ENCODE measurements around the gene SDC4. TPM values are rescaled to one million over a fixed set of nuclear protein-coding genes. Genes with fewer than 3 reads are reported as not detected.

The SDC4 gene
- total RNA-seq, 6 donors from 2014 or later = 178 to 568 (median 291) TPM

DNA sequence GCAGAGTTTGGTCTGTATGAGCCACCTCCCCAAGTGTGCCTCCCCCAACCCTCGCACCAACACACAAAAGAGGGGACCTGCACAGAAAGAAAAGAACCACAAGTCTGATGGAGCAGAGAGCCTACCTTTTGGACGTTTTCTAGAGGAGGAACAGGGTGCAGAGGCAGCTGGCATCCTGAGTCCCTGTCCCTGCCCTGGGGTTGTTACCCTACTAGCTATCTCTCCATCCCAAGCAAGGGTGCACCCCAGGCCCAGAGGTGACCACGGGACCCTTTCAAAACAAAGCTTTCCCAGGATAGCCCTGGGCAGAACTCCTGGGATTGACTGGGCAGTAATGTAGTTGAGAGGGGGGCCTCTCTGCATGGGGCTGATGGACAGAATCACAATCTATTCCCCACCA lies 30.4 kb downstream of the SDC4 start:
- Histone ChIP-seq H3K4me1 (peaks cover 0 to 10% (median 5%) of the 10 kb centered on the region in 4 donors), H3K36me3 (no peaks in the 10 kb centered on the region), H3K27ac (no peak overlapping the region), H3K9me3 (no peaks in the 10 kb centered on the region), H3K4me3 (no peak overlapping the region), H3K27me3 (peaks cover 0 to 8% (median 4%) of the 10 kb centered on the region in 4 donors)
- TF ChIP-seq, protein P1, sequence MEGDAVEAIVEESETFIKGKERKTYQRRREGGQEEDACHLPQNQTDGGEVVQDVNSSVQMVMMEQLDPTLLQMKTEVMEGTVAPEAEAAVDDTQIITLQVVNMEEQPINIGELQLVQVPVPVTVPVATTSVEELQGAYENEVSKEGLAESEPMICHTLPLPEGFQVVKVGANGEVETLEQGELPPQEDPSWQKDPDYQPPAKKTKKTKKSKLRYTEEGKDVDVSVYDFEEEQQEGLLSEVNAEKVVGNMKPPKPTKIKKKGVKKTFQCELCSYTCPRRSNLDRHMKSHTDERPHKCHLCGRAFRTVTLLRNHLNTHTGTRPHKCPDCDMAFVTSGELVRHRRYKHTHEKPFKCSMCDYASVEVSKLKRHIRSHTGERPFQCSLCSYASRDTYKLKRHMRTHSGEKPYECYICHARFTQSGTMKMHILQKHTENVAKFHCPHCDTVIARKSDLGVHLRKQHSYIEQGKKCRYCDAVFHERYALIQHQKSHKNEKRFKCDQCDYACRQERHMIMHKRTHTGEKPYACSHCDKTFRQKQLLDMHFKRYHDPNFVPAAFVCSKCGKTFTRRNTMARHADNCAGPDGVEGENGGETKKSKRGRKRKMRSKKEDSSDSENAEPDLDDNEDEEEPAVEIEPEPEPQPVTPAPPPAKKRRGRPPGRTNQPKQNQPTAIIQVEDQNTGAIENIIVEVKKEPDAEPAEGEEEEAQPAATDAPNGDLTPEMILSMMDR (IDR thresholded peaks at IDR 0.05) = no peak
- TF ChIP-seq POLR2AphosphoS5 (IDR thresholded peaks at IDR 0.05) (no peak), POLR2A (IDR thresholded peaks at IDR 0.05) (no peak), EP300 (IDR thresholded peaks at IDR 0.05) (no peak)
- WGBS, 2 donors = 75 to 78% methylated on average over 3 of the region's 3 CpGs
- ATAC-seq (ENCODE audit: low FRiP score in 2 of 2) (no peak), DNase-seq (no peak)

- Histone ChIP-seq H3K27ac (no peak overlapping the region), H3K9me3 (no peaks in the 10 kb centered on the region), H3K4me1 (peaks cover 0 to 15% (median 9%) of the 10 kb centered on the region in 4 donors), H3K4me3 (no peak overlapping the region), H3K27me3 (peaks cover 0 to 10% (median 4%) of the 10 kb centered on the region in 4 donors), H3K36me3 (no peaks in the 10 kb centered on the region)
- no peak for ATAC-seq (ENCODE audit: low FRiP score in 2 of 2)
- DNase-seq = peak in 1 of 2 donors; percentile 81
- 29 to 33% methylated on average over 15 to 64 of the region's 71 CpGs for WGBS, 2 donors
- TF ChIP-seq, protein P1 (IDR thresholded peaks at IDR 0.05) = no peak
- TF ChIP-seq POLR2A (IDR thresholded peaks at IDR 0.05) (no peak), POLR2AphosphoS5 (IDR thresholded peaks at IDR 0.05) (no peak), EP300 (IDR thresholded peaks at IDR 0.05) (no peak)
These were observed 31.8 kb downstream of the SDC4 start for GRCh38 chr20:45316150-45317080.

- Histone ChIP-seq H3K27ac (no peak overlapping the region), H3K27me3 (peaks cover 0 to 10% (median 4%) of the 10 kb centered on the region in 4 donors)
- 89 to 100% methylated on average over 4 of the region's 4 CpGs for WGBS, 2 donors
These were observed 32.6 kb downstream of the SDC4 start for GRCh38 chr20:45315672-45316071.

GRCh38 chr20:45313943-45314342 lies 34.3 kb downstream of the SDC4 start:
- Histone ChIP-seq H3K27me3 (peaks cover 0 to 10% (median 4%) of the 10 kb centered on the region in 4 donors), H3K9me3 (no peaks in the 10 kb centered on the region), H3K4me1 (peaks cover 0 to 9% (median 6%) of the 10 kb centered on the region in 4 donors), H3K4me3 (no peak overlapping the region), H3K27ac (no peak overlapping the region), H3K36me3 (no peaks in the 10 kb centered on the region)
- ATAC-seq (ENCODE audit: low FRiP score in 2 of 2) (no peak), DNase-seq (no peak)
- 82 to 95% methylated on average over 10 to 11 of the region's 11 CpGs for WGBS, 2 donors
- TF ChIP-seq POLR2AphosphoS5 (IDR thresholded peaks at IDR 0.05) = no peak
- TF ChIP-seq POLR2A (IDR thresholded peaks at IDR 0.05) = no peak
- TF ChIP-seq EP300 (IDR thresholded peaks at IDR 0.05) = no peak
- TF ChIP-seq, protein P1 (IDR thresholded peaks at IDR 0.05) = no peak

More at GRCh38 chr20:45315672-45316071, 32.6 kb downstream of the SDC4 start:
- ATAC-seq (ENCODE audit: low FRiP score in 2 of 2) = no peak
- H3K4me1 ChIP-seq = peaks cover 0 to 15% (median 11%) of the 10 kb centered on the region in 4 donors
- no peak for DNase-seq
- H3K4me3 ChIP-seq = no peak overlapping the region
- TF ChIP-seq EP300 (IDR thresholded peaks at IDR 0.05) (no peak), POLR2AphosphoS5 (IDR thresholded peaks at IDR 0.05) (no peak), POLR2A (IDR thresholded peaks at IDR 0.05) (no peak)
- TF ChIP-seq, protein P1 (IDR thresholded peaks at IDR 0.05) = no peak
- H3K36me3 ChIP-seq = no peaks in the 10 kb centered on the region
- H3K9me3 ChIP-seq = no peaks in the 10 kb centered on the region
